NCI-H345 (cell line): ENCODE data around the gene IMPA2.
A peak's percentile ranks its signal among the peaks of the same experiment; 100 is the strongest.
"Not testable (repeated sequence)": the region's sequence is repeated elsewhere in the genome, so short reads cannot be mapped to it uniquely, and the experiment has no call there.

Experiments used
- DNase-seq: peaks from one replicate; lab custom pipeline; 2025; lab: John Stamatoyannopoulos, UW

The IMPA2 gene

DNA sequence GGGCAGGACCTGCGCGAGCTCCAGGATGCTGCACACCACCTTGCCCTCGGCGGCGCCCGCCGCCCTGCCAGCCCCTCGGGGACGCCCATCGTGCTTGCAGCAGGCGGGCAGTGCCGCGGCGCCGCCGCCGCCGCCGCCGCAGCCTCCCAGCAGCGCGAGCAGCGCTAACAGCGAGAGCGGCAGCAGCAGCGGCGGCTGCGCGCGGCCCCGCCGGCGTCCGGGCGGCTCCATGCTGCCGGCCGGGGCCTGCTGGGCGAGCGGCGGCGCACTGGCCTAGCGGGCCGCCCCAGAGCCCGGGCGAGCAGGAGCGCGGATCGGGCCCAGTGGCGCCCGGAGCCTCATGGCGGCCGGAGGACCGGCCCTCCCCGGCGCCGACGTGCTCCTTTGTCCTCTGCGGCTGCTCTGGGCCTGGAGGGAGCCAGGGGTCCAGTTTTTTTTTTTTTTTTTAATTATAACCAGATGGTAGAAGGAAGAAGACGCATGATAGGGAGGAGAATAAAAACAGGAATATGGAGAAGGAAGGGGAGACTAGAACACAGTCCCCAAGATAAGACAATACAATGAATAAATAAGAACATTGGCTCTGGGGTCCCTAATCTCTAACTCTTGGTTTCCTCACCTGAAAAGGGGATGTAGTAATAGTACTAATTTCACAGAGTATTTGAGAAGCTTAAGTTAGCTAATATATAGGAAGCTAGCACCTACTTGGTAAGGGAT lies 95.3 kb downstream of the IMPA2 start:
- DNase-seq = peak; percentile 43

GRCh38 chr18:12077994-12078393 lies 96.7 kb downstream of the IMPA2 start:
- not testable (repeated sequence) for DNase-seq

DNA sequence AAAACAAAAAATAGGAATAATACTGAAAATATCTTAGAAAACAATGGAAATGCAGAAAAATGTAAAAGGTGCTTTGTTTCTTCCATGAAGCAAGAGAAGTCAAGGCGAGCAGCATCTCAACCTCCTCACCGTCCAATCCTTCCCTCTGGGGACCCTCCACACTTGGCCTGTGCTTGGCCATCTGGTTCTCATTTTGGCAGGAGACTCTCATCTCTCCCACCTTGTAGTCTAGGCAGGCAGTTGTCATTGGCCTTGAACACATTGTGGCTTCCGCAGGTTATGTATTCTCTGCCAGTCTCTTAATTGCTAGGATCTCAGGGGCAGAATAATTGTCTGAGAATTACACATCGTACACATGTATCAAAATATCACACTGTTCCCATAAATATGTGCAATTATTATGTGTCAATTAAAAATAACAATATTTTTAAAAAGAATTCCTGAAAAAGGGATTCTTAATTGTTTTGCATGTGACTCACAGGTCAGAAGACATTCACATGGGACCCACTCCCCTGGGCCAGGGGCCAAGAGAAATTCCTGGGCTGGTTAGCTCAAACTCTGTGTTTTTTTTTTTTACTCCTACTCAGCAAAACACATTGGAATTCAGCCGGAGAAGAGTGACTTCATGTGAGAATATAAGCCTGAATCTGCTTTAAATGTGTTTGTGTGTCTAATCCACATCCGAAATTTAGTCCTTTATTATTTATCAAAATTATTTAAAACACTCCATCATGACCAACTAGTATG lies 98.4 kb downstream of the IMPA2 start:
- DNase-seq = no peak
